D341Med (cell line): ENCODE results near the gene SLC16A12.
"Not testable (repeated sequence)": the region's sequence is repeated elsewhere in the genome, so short reads cannot be mapped to it uniquely, and the experiment has no call there.

Experiments used
- DNase-seq: peaks from one replicate; pipeline ENCODE4 v3.0.0; 2012; ENCODE audit warnings: low spot score

Gene SLC16A12

GRCh38 chr10:89469517-89469916 is 65.9 kb downstream of the SLC16A12 start:
- no peak for DNase-seq

GRCh38 chr10:89468191-89468965 is 67.0 kb downstream of the SLC16A12 start:
- no peak for DNase-seq

- peak; percentile 15 for DNase-seq
These were observed 68.8 kb downstream of the SLC16A12 start for GRCh38 chr10:89466599-89467035.

GRCh38 chr10:89465196-89465595 is 70.2 kb downstream of the SLC16A12 start:
- no peak for DNase-seq

- no peak for DNase-seq
These were observed 71.4 kb downstream of the SLC16A12 start for GRCh38 chr10:89463846-89464537.

- DNase-seq = no peak
These were observed 76.6 kb downstream of the SLC16A12 start for GRCh38 chr10:89458784-89459183.

- no peak for DNase-seq
These were observed 77.1 kb downstream of the SLC16A12 start for GRCh38 chr10:89458291-89458690.

GRCh38 chr10:89454561-89455347 is 80.6 kb downstream of the SLC16A12 start:
- DNase-seq = no peak

GRCh38 chr10:89452193-89452592 is 83.2 kb downstream of the SLC16A12 start:
- DNase-seq = no peak

GRCh38 chr10:89450901-89451300 is 84.5 kb downstream of the SLC16A12 start:
- DNase-seq = no peak

GRCh38 chr10:89444819-89445218 is 90.6 kb downstream of the SLC16A12 start:
- DNase-seq = not testable (repeated sequence)

- no peak for DNase-seq
These were observed 93.1 kb downstream of the SLC16A12 start for GRCh38 chr10:89442289-89442688.

GRCh38 chr10:89440226-89441009 is 95.0 kb downstream of the SLC16A12 start:
- DNase-seq = no peak

GRCh38 chr10:89438525-89438924 is 96.9 kb downstream of the SLC16A12 start:
- DNase-seq = no peak

- no peak for DNase-seq
These were observed 103.4 kb downstream of the SLC16A12 start for GRCh38 chr10:89431977-89432376.

- no peak for DNase-seq
These were observed 106.5 kb downstream of the SLC16A12 start for GRCh38 chr10:89428877-89429276.

- DNase-seq = no peak
These were observed 107.8 kb downstream of the SLC16A12 start for GRCh38 chr10:89427629-89428028.

- DNase-seq = peak; percentile 37
These were observed 109.0 kb downstream of the SLC16A12 start for GRCh38 chr10:89426230-89426868.

- no peak for DNase-seq
These were observed 110.4 kb downstream of the SLC16A12 start for GRCh38 chr10:89425000-89425399.

- DNase-seq = no peak
These were observed 114.3 kb downstream of the SLC16A12 start for GRCh38 chr10:89421018-89421476.

GRCh38 chr10:89419548-89419947 is 115.8 kb downstream of the SLC16A12 start:
- peak; percentile 35 for DNase-seq
